ENCODE measurements around the gene COL5A2.

- TF ChIP-seq POLR2A (IDR thresholded peaks at IDR 0.05): no peak
- TF ChIP-seq CTCF (IDR thresholded peaks at IDR 0.05): no peak
Observed at GRCh38 chr2:189159717-189160116, 19.8 kb downstream of the COL5A2 start.

Data from right lobe of liver (tissue), 4 donors.